WTC11 (cell line): Measurements from ENCODE around the gene SIGLEC1.

Experiments used
- AFF4 ChIP-seq: sonication (generic); formaldehyde crosslinking; IDR thresholded peaks from 2 replicates; pipeline ENCODE4 v1.8.1; 2023; ENCODE audit warnings: mild to moderate bottlenecking, missing genetic modification reagents, borderline replicate concordance
- ATF2 ChIP-seq: sonication (generic); formaldehyde crosslinking; IDR thresholded peaks from 2 replicates; pipeline ENCODE4 v1.8.1; 2022; ENCODE audit warnings: low read depth, missing genetic modification reagents, borderline replicate concordance
- ATF3 ChIP-seq: sonication (generic); formaldehyde crosslinking; conservative IDR thresholded peaks from 2 replicates; pipeline ENCODE4 v1.8.1; 2022; ENCODE audit warnings: mild to moderate bottlenecking, missing genetic modification reagents
- CTCF ChIP-seq: fragments of 200-600 bp; IDR thresholded peaks from 2 replicates; pipeline ENCODE4 v1.8.0; 2022; ENCODE audit warnings: antibody characterized with exemption
- FOXP1 ChIP-seq: sonication (generic); formaldehyde crosslinking; IDR thresholded peaks from 2 replicates; pipeline ENCODE4 v1.8.0; 2022; ENCODE audit warnings: missing genetic modification reagents, mild to moderate bottlenecking, moderate library complexity, borderline replicate concordance
- HMGA2 ChIP-seq: fragments of 250-450 bp; sonication (Bioruptor Pico); IDR thresholded peaks from 2 replicates; pipeline ENCODE4 v1.4.0; 2021; ENCODE audit warnings: mild to moderate bottlenecking, moderate library complexity
- IRF1 ChIP-seq: sonication (generic); formaldehyde crosslinking; IDR thresholded peaks from 2 replicates; pipeline ENCODE4 v1.8.0; 2023; ENCODE audit warnings: missing genetic modification reagents
- JUN ChIP-seq: sonication (generic); formaldehyde crosslinking; IDR thresholded peaks from 2 replicates; pipeline ENCODE4 v1.8.0; 2023; ENCODE audit warnings: mild to moderate bottlenecking, missing genetic modification reagents
- MAX ChIP-seq: sonication (generic); formaldehyde crosslinking; IDR thresholded peaks from 2 replicates; pipeline ENCODE4 v1.8.0; 2022; ENCODE audit warnings: mild to moderate bottlenecking, missing genetic modification reagents
- NR3C1 ChIP-seq: sonication (generic); formaldehyde crosslinking; conservative IDR thresholded peaks from 2 replicates; pipeline ENCODE4 v1.8.1; 2023; ENCODE audit warnings: low read depth, mild to moderate bottlenecking, missing genetic modification reagents
- PRRX2 ChIP-seq: fragments of 250-450 bp; sonication (Bioruptor Pico); IDR thresholded peaks from 2 replicates; pipeline ENCODE4 v1.8.0; 2021; ENCODE audit warnings: mild to moderate bottlenecking
- USF1 ChIP-seq: sonication (generic); formaldehyde crosslinking; IDR thresholded peaks from 2 replicates; pipeline ENCODE4 v1.8.0; 2022; ENCODE audit warnings: mild to moderate bottlenecking, missing genetic modification reagents
- USF2 ChIP-seq: sonication (generic); formaldehyde crosslinking; IDR thresholded peaks from 2 replicates; pipeline ENCODE4 v1.8.1; 2023; ENCODE audit warnings: mild to moderate bottlenecking, missing genetic modification reagents, moderate library complexity

- TF ChIP-seq USF2 (CRISPR knock-in tag): no peak
- TF ChIP-seq FOXP1 (CRISPR knock-in tag): no peak
- no peak for TF ChIP-seq AFF4 (CRISPR knock-in tag)
- TF ChIP-seq MAX (CRISPR knock-in tag): no peak
- TF ChIP-seq ATF3 (CRISPR knock-in tag): no peak
- no peak for TF ChIP-seq USF1 (CRISPR knock-in tag)
- TF ChIP-seq CTCF: no peak
- no peak for TF ChIP-seq NR3C1
- TF ChIP-seq IRF1 (CRISPR knock-in tag): no peak
- TF ChIP-seq PRRX2 (CRISPR knock-in tag): no peak
- TF ChIP-seq HMGA2 (CRISPR knock-in tag): no peak
- no peak for TF ChIP-seq JUN (CRISPR knock-in tag)
- TF ChIP-seq ATF2: no peak
These were observed 38.0 kb downstream of the SIGLEC1 start for GRCh38 chr20:3674447-3674846.
